GM18858 (cell line): ENCODE data around the gene ARHGEF37.

Source experiments
- ATAC-seq: cut with Tn5 transposase; IDR thresholded peaks from one replicate; pipeline ENCODE4 v1.9.1; 2021; ENCODE audit not compliant: unreplicated experiment

Gene ARHGEF37

DNA sequence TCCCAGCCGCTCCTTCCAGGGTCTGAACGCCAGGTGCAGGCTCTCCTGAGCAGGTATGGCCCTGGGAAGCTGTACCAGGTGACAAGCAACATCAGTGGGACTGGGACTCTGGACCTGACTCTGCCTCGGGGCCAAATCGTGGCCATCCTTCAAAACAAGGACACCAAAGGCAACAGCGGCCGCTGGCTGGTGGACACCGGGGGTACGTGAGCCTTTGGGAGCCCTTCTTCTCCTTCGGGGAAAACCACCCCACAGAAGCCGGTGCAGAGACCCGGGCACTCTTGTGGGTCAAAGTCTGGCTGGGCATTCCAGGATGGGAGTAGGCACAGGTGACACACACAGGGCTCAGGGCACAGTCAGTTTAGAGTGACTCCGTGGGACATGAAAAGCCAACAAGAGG lies 45.8 kb downstream of the ARHGEF37 start:
- no peak for ATAC-seq

DNA sequence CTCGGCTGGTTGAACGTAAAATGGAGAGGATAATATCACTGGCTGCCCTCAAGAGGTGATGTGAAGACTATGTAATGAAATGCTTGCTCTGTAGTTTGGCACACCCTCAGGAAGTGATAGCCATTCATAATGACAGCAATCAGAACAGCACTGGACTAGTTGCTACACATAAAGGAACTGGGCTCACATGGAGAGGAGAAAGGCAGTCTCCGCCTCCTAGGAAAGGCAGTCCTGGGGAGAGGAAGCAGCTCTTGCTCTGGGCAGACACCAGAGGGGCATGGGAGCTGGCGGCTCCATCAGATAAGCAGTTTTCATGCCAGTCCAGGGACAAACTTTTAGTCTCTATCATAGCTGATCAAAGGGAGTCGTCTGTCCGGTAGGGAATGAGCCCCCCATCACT lies 46.9 kb downstream of the ARHGEF37 start:
- no peak for ATAC-seq

DNA sequence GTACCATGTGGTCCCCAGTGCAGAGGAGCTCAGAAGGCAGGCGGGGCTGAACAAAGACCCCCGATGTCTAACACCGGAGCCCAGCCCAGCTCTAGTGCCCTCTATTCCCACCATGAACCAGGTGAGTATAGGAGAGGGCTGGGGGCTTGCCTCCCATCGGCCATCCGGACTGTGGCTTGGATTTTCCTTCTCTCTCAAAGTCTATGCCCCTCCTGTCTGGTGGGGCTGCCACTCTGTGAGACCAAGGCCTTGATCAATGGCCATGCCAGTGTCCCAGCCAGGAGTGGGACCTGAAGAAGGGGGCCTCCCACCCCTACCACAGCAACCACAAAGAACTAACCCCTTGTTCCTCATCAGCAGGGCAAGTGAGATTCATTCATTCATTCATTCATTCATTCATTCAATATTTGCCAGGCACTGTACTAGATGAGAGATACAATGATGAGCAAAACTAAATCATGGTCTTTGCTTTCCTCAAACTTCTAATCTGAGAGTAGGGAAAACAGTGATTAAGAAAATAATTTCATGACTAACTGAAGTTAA lies 47.6 kb downstream of the ARHGEF37 start:
- no peak for ATAC-seq

DNA sequence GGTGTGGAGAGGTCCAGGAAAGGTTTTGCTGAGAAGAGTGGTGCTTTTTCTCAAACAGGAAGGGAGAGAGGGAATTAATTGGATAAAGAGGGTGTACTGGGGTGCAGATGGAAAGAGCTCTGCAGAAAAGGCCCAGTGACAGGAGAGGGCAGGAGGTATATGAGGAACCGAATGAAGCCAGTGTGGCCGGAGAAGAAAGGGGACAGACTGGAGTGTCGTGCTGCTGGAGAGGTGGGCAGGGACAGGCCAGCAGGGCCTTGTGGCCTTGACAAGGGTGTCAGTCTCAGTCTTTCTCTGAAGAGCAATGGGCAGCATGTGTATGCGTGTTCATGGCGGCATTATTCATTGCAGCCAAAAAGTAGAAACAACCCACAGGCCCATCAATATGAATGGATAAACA lies 48.1 kb downstream of the ARHGEF37 start:
- no peak for ATAC-seq

DNA sequence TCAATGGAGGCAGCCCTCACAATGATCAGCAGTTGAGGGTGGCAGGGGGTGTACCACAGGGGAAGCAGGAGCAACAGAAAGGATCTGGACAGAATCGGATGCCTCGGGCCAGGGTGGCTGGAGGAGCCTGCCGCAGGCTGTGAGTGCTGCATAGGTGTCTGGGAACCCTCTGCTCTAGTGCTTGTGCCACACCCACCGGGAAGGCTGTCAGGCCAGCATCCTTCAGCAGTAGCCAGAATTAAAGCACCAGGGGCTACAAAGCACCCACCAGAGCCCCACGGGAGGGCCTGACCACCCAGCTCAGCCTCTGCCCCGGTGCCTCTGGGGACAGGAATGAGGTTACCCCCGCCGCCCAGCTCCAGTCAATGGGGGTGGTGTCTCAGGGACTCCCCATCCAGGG lies 49.0 kb downstream of the ARHGEF37 start:
- ATAC-seq, result no peak

DNA sequence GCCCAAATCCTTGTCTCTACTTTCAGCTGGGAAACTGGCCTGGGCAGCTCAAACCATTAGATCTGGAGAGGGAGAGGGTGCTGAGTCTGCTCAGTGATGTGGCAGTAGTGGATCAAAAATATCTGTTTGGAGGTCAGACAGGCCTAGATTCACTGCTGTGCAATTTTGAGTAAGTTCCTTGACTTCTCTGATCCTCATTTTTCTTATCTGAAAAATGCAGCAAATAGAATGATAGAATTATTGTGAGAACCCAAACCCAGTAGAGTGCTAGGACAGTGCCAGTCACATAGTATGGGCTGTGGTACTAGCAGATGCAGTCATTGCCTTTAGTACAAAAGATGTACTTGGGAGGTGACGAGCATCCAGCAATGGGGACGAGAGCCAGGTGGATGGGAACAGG lies 50.2 kb downstream of the ARHGEF37 start:
- no peak for ATAC-seq

DNA sequence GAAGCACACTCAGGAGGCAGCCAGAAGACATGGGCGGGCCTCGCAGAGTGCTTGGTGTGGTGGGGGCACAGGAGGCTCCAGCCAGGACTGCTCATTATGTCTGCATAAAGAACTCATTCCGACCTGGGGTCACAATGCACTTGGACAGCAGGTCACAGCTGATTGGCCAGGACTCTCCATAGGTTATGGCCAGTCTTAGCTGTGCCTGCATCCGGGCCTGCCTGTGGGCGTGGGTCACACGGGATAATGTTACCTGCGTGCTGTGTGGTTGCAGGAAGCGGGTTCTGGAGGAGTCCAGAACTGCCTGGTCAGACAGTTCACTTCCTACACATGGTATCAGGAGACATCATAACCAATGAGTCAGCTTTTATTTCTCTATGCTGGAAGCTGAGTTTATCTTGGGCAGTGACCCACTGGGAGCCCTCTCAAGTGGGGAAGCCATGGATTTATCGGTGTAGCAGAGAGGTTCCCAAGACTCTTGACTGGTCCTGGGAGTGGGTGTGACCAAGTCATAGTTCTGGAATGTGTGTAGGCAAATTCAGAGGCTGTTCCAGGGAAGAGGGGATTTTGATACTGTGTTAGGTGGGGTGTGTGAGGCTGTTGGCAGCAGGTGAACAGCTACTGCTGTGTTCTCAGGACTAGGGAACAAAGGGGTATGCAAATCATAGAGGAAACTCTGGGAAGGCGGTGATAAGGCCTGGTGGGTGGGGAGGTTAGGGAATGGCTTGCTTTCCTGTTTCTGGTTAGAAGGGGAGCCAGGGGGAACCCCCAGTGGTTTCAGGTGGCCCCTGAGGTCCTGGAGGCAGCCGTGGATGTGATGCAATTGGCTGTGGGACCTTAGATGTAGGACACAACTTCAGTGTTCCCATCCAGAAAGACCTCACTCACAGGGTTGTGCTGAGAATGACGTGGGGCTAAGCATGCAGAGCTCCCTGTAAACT lies 51.3 kb downstream of the ARHGEF37 start:
- ATAC-seq, result no peak

DNA sequence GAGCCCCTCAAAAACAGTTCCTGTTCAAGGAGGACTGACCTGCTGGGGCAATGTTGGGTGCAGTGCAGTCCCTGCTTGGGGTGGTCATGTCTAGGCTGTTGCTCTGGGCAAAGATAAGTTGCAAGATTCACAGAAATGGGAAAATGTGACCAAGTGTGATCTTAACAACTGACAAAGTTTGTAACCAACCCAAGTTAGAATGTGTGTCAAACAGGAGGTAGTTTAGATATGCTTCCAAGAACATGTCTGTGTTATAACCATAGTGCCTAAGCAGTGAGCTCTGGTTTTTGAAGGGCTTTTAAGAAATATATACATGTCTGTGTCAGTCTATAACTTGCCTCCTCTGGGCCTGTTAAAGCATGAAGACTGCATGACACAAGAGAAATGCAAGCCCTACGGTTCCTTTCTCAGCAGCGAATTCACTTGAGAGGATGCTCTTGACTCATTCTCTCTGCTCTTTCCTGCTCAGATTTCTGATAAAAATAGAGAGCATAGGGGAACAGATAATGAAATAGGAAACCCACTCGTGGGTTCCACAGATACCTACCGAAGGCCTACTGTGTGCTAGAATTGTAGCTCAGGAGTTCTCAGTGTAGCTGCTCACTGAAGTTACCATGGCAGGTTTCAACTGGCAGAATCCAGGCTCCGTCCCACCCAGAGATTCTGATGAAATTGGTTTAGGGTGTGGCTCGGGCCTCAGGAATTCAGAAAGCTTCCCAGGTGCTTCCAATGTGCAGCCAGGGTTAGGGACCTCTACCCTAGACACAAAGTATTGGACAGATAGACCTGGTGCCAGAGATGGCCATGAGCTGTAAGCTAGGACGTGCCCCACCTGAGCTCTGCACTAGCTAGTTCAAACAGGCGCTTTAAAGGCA lies 52.4 kb downstream of the ARHGEF37 start:
- no peak for ATAC-seq

DNA sequence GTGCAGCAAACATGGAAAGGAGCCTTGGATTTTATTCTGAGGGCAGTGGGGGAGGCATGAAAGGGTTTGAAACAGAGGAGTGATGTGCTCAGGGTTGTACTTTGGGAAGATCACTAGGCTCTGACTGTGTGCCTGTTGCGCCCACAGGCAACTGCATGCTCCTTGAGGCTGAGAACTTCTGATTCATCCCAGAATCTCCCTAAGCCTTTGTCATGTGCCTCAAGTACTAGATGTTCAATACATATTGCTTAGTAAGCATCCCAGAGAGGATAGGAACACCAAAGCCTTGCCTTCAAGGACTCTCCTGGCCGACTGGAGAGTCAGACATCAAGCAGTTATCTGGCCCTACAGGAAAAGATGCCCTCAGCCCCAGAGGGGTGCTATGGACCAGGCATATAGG lies 54.1 kb downstream of the ARHGEF37 start:
- ATAC-seq, result no peak

DNA sequence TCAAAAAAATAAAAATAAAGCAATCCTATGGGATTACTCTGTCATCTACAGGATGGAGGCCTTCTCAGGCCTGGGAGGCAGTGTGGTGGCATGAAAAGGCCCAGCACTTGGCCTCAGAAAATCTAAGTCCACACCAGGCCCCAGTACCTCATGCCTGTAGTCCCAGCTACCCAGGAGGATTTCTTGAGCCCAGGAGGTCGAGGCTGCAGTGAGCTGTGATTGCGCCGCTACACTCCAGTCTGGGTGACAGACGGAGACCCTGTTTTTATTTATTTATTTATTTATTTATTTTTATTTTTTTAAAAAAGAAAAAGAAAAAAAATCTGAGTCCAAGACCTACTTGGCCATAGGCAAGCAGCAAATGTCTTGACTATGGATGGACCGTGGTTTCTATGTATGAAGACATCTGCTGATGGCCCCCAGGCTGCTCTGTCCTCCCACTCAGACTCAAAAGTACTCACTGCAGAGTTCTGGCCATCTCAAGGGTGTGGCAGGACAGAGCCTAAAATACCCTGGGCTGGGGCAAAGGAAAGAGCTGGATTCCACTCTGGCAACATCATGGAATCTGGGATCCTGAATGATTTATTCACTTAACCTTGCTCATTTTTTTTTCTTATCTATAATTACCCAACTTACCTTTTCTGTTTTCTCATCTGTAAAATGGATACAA lies 55.0 kb downstream of the ARHGEF37 start:
- no peak for ATAC-seq

DNA sequence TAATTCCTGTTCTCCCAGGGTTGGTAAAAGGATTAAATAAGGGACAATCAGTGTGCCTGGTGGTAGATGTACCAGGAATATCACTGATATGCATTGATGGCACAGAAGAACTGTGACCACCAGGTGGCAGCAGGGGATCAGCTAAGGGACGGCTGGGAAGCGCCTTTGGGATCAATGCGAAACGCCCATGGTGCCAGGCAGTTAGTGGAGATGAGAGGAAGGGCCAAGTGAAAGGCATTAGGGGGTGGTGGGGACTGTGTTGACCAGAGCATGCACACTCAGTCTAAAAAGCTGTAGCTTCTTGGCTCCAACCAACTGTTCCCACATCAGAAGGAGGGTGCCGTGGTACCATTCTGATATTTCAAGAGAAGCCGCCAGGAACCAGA lies 55.6 kb downstream of the ARHGEF37 start:
- ATAC-seq, result no peak

DNA sequence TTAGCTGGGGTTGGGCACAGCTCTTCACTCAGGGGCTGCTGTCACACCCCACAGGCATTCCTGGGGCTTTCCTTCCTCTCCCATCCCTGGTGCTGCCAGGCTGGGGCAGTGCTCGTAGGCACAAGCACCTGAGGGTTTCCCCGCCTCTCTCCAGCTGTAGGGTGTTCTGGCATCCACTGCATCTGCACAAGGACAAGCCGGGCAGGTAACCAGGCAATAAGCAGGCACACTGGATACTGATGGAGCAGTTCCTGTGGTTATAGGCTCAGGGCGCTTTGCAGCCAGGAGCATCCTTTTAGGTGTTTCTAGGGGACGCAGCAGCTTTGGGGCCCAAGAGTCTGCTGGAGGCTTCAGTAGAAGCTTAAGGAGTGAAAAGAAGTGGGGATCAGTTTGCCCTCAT lies 56.8 kb downstream of the ARHGEF37 start:
- ATAC-seq, result no peak

DNA sequence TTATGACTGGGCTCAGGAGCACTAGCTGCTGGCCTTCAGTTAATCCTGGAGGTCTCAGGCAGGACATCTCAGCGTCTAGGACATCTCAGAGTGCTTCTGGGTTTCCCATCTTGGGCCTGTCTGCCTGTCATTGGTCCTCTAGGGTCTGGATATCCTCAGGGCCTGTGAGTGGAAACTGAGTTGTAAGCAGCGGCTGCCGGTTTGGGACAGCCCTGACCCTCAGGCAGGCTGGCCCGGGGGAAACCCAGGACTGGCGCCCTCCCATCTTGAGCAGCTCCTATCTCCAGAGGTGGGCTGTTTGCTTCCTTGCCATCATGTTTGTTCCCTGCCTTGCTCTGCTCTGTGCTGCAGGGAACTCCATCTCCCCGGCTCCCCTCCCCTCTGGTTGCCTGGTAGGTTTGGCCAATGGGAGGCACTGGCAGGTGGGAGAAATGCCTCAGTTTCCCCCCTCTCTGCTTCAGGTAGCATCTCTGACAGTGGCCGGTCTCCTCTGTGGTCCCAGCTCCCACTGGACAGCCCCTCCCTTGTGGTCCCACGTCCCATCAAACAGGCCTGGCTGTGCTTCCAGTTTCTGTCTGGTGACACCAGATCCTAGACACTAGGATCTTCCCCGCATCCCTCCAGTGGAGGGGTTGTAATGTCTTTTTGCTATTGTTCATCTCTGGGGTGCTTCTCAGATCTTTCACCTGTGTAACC lies 57.4 kb downstream of the ARHGEF37 start:
- no peak for ATAC-seq

DNA sequence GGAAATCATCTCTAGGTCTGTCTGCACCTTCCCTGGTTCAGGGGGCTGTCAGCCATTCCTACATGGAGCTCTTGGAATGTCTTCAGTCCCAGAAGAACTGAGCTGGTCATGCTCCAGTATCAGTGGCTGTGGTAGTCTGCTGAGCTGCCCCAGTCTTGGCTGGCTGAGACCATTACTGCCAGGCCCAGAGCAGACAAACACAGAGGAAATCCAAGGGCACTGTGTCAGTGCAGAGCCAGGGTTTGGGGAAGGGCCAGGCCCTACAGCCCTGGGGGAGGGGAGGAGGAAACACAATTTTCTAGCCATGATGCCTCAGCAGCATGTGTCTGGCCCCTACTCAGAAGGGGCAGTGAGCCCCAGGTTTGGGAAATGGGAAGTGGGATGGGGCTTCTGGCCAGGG lies 58.4 kb downstream of the ARHGEF37 start:
- ATAC-seq, result no peak

DNA sequence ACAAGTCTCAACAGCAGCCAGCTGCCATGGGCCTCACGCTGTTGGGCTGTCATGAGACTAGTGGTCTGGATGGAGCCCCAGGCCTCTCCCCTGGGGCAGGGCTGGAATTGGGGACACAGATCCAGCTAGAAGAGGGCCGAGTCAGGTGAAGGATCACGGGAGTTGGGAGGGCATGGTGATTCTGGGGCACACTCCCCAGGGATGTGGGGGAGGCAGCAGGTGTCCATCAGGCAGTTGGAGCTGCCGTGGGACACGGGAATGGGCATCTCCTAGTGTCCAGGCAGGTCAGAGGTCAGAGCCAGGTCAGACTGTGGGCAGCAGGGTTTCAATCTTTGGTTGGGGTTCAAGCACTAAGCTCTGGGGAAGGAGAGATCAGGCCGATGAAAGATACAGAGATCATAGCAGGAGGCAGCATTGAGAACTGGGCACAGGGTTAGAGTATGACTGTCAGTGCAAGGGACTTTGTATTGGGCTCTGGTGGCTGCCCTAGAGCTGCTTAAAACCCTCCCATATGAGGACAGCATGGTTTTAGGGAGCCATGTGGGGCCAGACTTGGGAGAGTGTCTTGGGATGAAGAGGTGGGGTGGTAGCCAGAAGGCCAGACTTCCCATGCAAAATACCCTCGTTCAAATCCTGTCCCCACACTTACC lies 59.2 kb downstream of the ARHGEF37 start:
- ATAC-seq, result no peak

DNA sequence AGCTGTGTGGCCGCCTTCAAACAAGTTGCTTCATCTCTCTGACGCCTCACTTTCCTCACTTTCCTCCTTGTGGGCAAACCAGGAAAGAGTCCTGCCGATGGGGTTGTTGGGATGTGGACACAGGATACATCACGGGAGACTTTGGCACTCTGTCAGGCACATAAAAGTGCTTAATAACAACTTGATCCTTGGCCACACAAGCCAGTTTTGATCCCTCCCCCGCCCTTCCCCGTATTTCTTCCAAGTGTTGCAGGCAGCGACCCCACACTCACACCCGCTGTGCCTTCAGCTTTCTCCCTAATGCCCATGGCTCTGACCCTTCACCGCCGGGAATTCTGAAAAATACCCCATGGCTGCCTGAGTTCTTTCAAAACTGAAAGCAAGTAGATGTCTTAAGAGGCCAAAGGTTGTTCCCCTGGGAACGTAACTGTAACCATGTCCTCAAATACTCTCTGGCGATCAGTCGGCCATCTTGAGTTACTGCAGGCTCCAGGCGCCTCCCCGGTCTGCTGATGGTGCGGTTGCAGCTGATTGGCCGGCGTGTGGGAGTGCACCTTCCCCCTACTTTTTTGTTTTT lies 59.8 kb downstream of the ARHGEF37 start:
- no peak for ATAC-seq

DNA sequence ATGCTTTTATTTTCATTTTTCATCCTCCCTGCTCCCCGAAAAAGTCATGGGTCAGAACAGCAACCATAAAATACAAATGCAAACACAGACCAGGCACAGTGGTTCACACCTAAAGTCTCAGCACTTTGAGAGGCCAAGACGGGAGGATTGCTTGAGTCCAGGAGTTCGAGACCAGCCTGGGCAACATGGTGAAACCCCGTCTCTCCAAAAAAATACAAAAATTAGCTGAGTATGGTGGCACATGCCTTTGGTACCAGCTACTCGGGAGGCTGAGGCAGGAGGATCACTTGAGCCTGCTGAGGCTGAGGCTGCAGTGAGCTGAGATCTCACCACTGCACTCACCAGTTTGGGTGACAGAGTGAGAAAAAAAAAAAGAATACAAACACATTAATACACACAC lies 60.3 kb downstream of the ARHGEF37 start:
- no peak for ATAC-seq

DNA sequence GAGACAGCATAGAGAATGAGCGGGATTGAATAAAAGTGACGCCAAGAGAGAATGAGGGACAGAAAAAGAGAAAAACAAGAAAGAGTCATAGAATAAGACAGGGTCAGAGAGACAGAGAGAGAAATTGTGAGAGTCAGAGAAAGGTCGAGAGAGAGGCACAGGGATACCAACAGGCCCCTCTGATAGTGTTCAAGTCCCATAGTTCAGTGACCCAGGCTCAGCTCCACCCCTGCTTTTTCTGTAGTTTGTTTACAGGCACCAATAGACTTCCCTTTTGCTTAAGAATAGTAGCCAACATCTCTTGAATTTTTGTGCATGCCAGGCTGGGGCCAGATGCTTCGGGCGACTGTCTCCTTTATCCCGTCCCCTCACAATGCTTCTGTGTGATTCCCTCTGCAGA lies 62.5 kb downstream of the ARHGEF37 start:
- ATAC-seq, result no peak

DNA sequence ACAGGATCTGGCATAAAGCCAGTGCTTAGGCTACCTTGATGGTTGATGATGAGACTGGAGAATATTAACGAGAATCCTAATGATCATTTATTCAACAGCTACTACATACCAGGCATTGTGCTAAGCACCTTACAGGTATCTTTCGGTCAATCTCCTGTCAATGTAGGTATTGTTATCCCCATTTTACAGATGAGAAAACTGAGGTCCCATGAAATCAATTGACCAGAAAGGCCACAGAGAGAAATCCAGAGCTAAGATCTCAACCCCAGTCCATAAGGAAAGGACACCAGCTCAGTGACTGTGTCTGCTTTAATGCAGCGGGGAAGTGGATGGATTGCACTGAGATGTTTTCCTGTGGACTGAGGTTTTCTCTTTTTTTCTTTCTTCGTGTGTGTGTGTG lies 63.3 kb downstream of the ARHGEF37 start:
- ATAC-seq, result no peak

DNA sequence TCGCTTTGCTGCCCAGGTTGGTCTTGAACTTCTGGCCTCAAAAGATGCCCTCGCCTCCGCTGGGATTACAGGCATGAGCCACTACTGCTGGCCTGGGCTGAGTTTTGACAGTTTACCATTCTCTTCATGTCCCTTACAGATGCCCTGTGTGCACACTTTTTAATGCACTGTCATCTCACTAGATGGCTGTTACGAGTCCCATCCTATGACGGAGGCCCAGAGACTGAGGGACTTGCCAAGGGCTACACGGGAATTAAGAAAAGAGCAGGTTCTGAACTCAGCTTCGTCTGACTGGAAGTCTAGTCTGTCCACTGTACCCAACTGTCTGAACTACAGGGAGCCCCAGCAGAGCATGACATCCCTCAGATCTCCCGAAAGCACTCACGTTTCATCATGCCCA lies 63.9 kb downstream of the ARHGEF37 start:
- ATAC-seq, result no peak
